GM12878 (cell line): ENCODE data around the gene SPART. TPM values are rescaled to one million over a fixed set of nuclear protein-coding genes. Genes with fewer than 3 reads are reported as not detected.

ENCODE experiments used
- ATAC-seq: fragments of 200-7000 bp; cut with Tn5 transposase; 3 replicates; pipeline ENCODE4 v1.9.1; 2020; ENCODE audit warnings: mild to moderate bottlenecking, moderate library complexity
- BruUV-seq: library from RNA; stranded (reverse); fragments of 400-500 nt; replicated peaks from 2 replicates; lab custom pipeline; 2021; lab: Mats Ljungman, UMichigan
- CTCF ChIA-PET: fragments of 300-600 bp; sonication (Branson Sonifier 250); formaldehyde crosslinking; extraction: SDS; loops from one replicate; lab custom pipeline; 2021; ENCODE audit warnings: inconsistent platforms; lab: Yijun Ruan, JAX
- POLR2A ChIA-PET: fragments of 350-600 bp; formaldehyde crosslinking; extraction: SDS; loops from one replicate; lab custom pipeline; 2021; ENCODE audit warnings: inconsistent platforms; lab: Charles Lee
- RAD21 ChIA-PET: fragments of 300-600 bp; sonication (Branson Sonifier 250); formaldehyde crosslinking; loops from one replicate; lab custom pipeline; 2023; ENCODE audit warnings: antibody characterized with exemption; ENCODE audit not compliant: unreplicated experiment; lab: Charles Lee
- SMC1A ChIA-PET: fragments of 300-600 bp; sonication (Branson Sonifier 250); formaldehyde crosslinking; loops from one replicate; lab custom pipeline; 2023; ENCODE audit not compliant: unreplicated experiment, uncharacterized antibody; lab: Charles Lee
- DNase-seq: peaks from one replicate; pipeline ENCODE4 v3.0.0-alpha.2; 2011; ENCODE audit warnings: low read depth, low spot score
- FAIRE-seq: peaks from 3 replicates; lab custom pipeline; 2011; peaks lifted over from hg19 to GRCh38; lab: Jason Lieb, UNC
- H2AFZ ChIP-seq: 2 replicates; pipeline ENCODE4 v1.6.0; 2011; ENCODE audit warnings: low read depth, low read length, control low read depth; ENCODE audit not compliant: control insufficient read depth
- H3K27ac ChIP-seq: 2 replicates; pipeline ENCODE4 v1.5.1; 2011; ENCODE audit warnings: control low read depth; ENCODE audit not compliant: control insufficient read depth, insufficient read depth
- H3K27me3 ChIP-seq, 2 experiments: replicated peaks in 1 of 2; 2 replicates each; pipeline versions ENCODE4 v1.6.0 to v1.6.1; 2011; ENCODE audit warnings: low read length in 1 of 2; ENCODE audit not compliant: control insufficient read depth in 2 of 2, insufficient read depth in 2 of 2
- H3K36me3 ChIP-seq, 2 experiments: 2 replicates each; pipeline ENCODE4 v1.5.1; 2011; ENCODE audit warnings: low read length in 1 of 2; ENCODE audit not compliant: control insufficient read depth in 2 of 2, insufficient read depth in 2 of 2
- H3K4me1 ChIP-seq: 2 replicates; pipeline ENCODE4 v1.6.1; 2011; ENCODE audit warnings: mild to moderate bottlenecking, low read length, moderate library complexity, mixed read lengths; ENCODE audit not compliant: control insufficient read depth, insufficient read depth
- H3K4me2 ChIP-seq: 2 replicates; pipeline ENCODE4 v1.6.0; 2011; ENCODE audit warnings: control low read depth; ENCODE audit not compliant: control insufficient read depth, insufficient read depth
- H3K4me3 ChIP-seq: fragments of 200-600 bp; sonication (generic); 2 replicates; pipeline ENCODE4 v1.5.1; 2016
- H3K79me2 ChIP-seq: 2 replicates; pipeline ENCODE4 v1.6.0; 2011; ENCODE audit warnings: low read length; ENCODE audit not compliant: control insufficient read depth, insufficient read depth
- H3K9ac ChIP-seq: 2 replicates; pipeline ENCODE4 v1.8.0; 2011; ENCODE audit warnings: low read length, control low read depth, mixed read lengths; ENCODE audit not compliant: control insufficient read depth, insufficient read depth
- H3K9me3 ChIP-seq: replicated peaks from 3 replicates; pipeline ENCODE4 v1.5.1; 2011; ENCODE audit warnings: mild to moderate bottlenecking, low read length; ENCODE audit not compliant: control insufficient read depth, insufficient read depth
- H4K20me1 ChIP-seq: 2 replicates; pipeline ENCODE4 v1.6.0; 2011; ENCODE audit not compliant: control insufficient read depth, insufficient read depth
- BACH1 ChIP-seq: fragments of 450-650 bp; IDR thresholded peaks from 2 replicates; pipeline ENCODE4 v1.6.1; 2017; ENCODE audit warnings: mild to moderate bottlenecking, borderline replicate concordance
- CBX3 ChIP-seq: fragments of 200-600 bp; sonication (generic); IDR thresholded peaks from 2 replicates; pipeline ENCODE4 v1.6.1; 2016; ENCODE audit warnings: low read depth, borderline replicate concordance
- CHD2 ChIP-seq: IDR thresholded peaks from 2 replicates; pipeline ENCODE4 v1.6.1; 2011; ENCODE audit warnings: low read depth, low read length, improper control_type of control experiment, borderline replicate concordance
- CREM ChIP-seq: IDR thresholded peaks from 2 replicates; pipeline ENCODE4 v1.6.1; 2014; ENCODE audit warnings: antibody characterized with exemption, low read depth
- EP300 ChIP-seq, 2 experiments: fragments of 150-350 bp in 1 of 2; IDR thresholded peaks; 2 replicates each; pipeline ENCODE4 v1.6.1; 2011 to 2012; ENCODE audit warnings: low read depth in 2 of 2, low read length in 2 of 2, borderline replicate concordance in 1 of 2, improper control_type of control experiment in 1 of 2, inconsistent platforms in 1 of 2; ENCODE audit not compliant: control insufficient read depth in 1 of 2
- FOS ChIP-seq: IDR thresholded peaks from 3 replicates; pipeline ENCODE4 v1.6.1; 2011; ENCODE audit warnings: borderline replicate concordance; ENCODE audit not compliant: insufficient read length; ENCODE audit errors: extremely low read depth
- FOXM1 ChIP-seq: IDR thresholded peaks from 2 replicates; pipeline ENCODE4 v1.6.1; 2012; ENCODE audit warnings: low read depth, mild to moderate bottlenecking, inconsistent platforms, low read length, moderate library complexity
- HDAC6 ChIP-seq: fragments of 200-600 bp; sonication (generic); IDR thresholded peaks from one replicate; pipeline ENCODE4 v1.8.0; 2017; ENCODE audit warnings: antibody characterized with exemption; ENCODE audit not compliant: unreplicated experiment
- JUNB ChIP-seq: IDR thresholded peaks from 2 replicates; pipeline ENCODE4 v1.6.1; 2016; ENCODE audit warnings: antibody characterized with exemption, mild to moderate bottlenecking
- MTA2 ChIP-seq: fragments of 450-650 bp; IDR thresholded peaks from 2 replicates; pipeline ENCODE4 v1.6.1; 2016; ENCODE audit warnings: low read depth, mild to moderate bottlenecking, moderate library complexity
- MYB ChIP-seq: fragments of 150-350 bp; IDR thresholded peaks from 2 replicates; pipeline ENCODE4 v1.6.1; 2014; ENCODE audit warnings: mild to moderate bottlenecking, low read depth, low read length, borderline replicate concordance
- RBBP5 ChIP-seq: fragments of 200-600 bp; sonication (generic); conservative IDR thresholded peaks from 2 replicates; pipeline ENCODE4 v1.6.1; 2016
- RFX5 ChIP-seq: IDR thresholded peaks from 2 replicates; pipeline ENCODE4 v1.6.1; 2011; ENCODE audit warnings: low read depth, low read length, improper control_type of control experiment
- RUNX3 ChIP-seq: IDR thresholded peaks from 2 replicates; pipeline ENCODE4 v1.6.1; 2012; ENCODE audit warnings: low read length, inconsistent platforms
- SMAD5 ChIP-seq: IDR thresholded peaks from 2 replicates; pipeline ENCODE4 v1.6.1; 2016; ENCODE audit warnings: antibody characterized with exemption, low read depth
- STAT3 ChIP-seq: IDR thresholded peaks from 2 replicates; pipeline ENCODE4 v1.6.1; 2011; ENCODE audit warnings: low read depth, low read length, improper control_type of control experiment
- ZBTB33 ChIP-seq: fragments of 450-650 bp; IDR thresholded peaks from 2 replicates; pipeline ENCODE4 v1.6.1; 2017; ENCODE audit warnings: mild to moderate bottlenecking
- WGBS: methylation state at CpG from one replicate; pipeline ENCODE4 v1.1.6; 2016; ENCODE audit warnings: low lambda C conversion rate; ENCODE audit not compliant: insufficient replicate concordance, insufficient coverage; ENCODE audit errors: missing lambda C conversion rate; 5-methylcytosine and 5-hydroxymethylcytosine counted together
- in situ Hi-C: fragments of 300-500 bp; cut with MboI; formaldehyde crosslinking; loops from 9 replicates; pipeline ENCODE4 v1.14.3; 2018; ENCODE audit warnings: mixed read lengths
- intact Hi-C: fragments of 100-400 bp; cut with micrococcal nuclease; formaldehyde crosslinking; loops from one replicate; pipeline ENCODE4 v1.14.2; 2022; ENCODE audit not compliant: unreplicated experiment
- polyA plus RNA-seq, 11 experiments: library from polyadenylated mRNA; depleted of rRNA in 4 of 11; unstranded in 6 of 11; stranded (reverse) in 5 of 11; fragments of >200 nt; fragmentation: Nextera tagmentation in 4 of 11; fragmentation: Illumina TruSeq in 1 of 11; extraction: Ambion mirVana in 4 of 11; extraction: Trizol in 1 of 11; gene quantifications; 1 replicate in 1 of 11; 2 replicates in 10 of 11; pipeline versions ENCODE4 v1.2.1 to v1.2.3, GENCODE V29; 2011 to 2016; ENCODE audit warnings: inconsistent platforms in 2 of 11, missing spikeins in 2 of 11, low read depth in 1 of 11
- total RNA-seq, 4 experiments: library from RNA; depleted of rRNA in 3 of 4; stranded (reverse); fragments of >200 nt in 3 of 4; fragmentation: Illumina TruSeq in 1 of 4; extraction: Trizol in 1 of 4; gene quantifications; 2 replicates each; pipeline versions ENCODE4 v1.2.1 to v1.2.3, GENCODE V29; 2013 to 2021
- TF ChIP-seq, protein P1 (sequence below): IDR thresholded peaks from 2 replicates; pipeline ENCODE4 v1.6.1; 2011; ENCODE audit warnings: mild to moderate bottlenecking, low read depth, low read length, moderate library complexity; ENCODE audit not compliant: insufficient replicate concordance
- TF ChIP-seq, protein P2 (sequence below): fragments of 450-650 bp; IDR thresholded peaks from 2 replicates; pipeline ENCODE4 v1.6.1; 2018; ENCODE audit warnings: borderline replicate concordance, mild to moderate bottlenecking; ENCODE audit not compliant: partially characterized antibody

The SPART gene
- total and polyA plus RNA-seq, 10 of the 15 experiments (the other 5 are each of a cell fraction or from before 2014, with no cell fraction given), result 17.6 to 74.6 (median 42.1) TPM

GRCh38 chr13:36323951-36324566 is 22.1 kb downstream of the SPART start (continued):
- TF ChIP-seq BACH1 (no peak), CHD2 (no peak)
- TF ChIP-seq, protein P1, sequence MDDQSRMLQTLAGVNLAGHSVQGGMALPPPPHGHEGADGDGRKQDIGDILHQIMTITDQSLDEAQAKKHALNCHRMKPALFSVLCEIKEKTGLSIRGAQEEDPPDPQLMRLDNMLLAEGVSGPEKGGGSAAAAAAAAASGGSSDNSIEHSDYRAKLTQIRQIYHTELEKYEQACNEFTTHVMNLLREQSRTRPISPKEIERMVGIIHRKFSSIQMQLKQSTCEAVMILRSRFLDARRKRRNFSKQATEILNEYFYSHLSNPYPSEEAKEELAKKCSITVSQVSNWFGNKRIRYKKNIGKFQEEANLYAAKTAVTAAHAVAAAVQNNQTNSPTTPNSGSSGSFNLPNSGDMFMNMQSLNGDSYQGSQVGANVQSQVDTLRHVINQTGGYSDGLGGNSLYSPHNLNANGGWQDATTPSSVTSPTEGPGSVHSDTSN, result no peak
- TF ChIP-seq, all 136 proteins: peak for 0

- no peaks in the 10 kb centered on the region for H3K79me2 ChIP-seq
- H3K27me3 ChIP-seq, result no peaks in the 10 kb centered on the region
- no peak overlapping the region for H3K27ac ChIP-seq
- no peaks in the 10 kb centered on the region for H3K4me1 ChIP-seq
- H3K4me3 ChIP-seq, result no peak overlapping the region
- BruUV-seq, result no TSS peak
- H3K36me3 ChIP-seq, result no peaks in the 10 kb centered on the region
- DNase-seq (no peak), FAIRE-seq (no peak), ATAC-seq (no peak)
- ChIA-PET SMC1A (interaction anchor here (1.1 kb wide), 1 partner anchor 16 kb away, joined by 4 read pairs; no protein-coding TSS in a partner anchor), RAD21 (no interaction called here), POLR2A (no interaction called here), CTCF (interaction anchor here (0.9 kb wide), 2 partner anchors 17 to 24 kb away, joined by 4 to 5 read pairs; no protein-coding TSS in a partner anchor)
- in situ Hi-C loops, result no loop called here
- intact Hi-C loops, result no loop called here
- no peaks in the 10 kb centered on the region for H3K9me3 ChIP-seq
- no peak overlapping the region for H3K4me2 ChIP-seq
- H2AFZ ChIP-seq, result no peak overlapping the region
- H4K20me1 ChIP-seq, result no peaks in the 10 kb centered on the region
- WGBS, result 39% methylated on average over 3 of the region's 3 CpGs
- H3K9ac ChIP-seq, result no peak overlapping the region
- no peak for TF ChIP-seq FOXM1
- TF ChIP-seq CBX3, result no peak
- no peak for TF ChIP-seq MTA2
- TF ChIP-seq RBBP5, result no peak
- no peak for TF ChIP-seq HDAC6
- TF ChIP-seq RFX5, result no peak
- TF ChIP-seq ZBTB33, result no peak
- no peak for TF ChIP-seq EP300 (IDR thresholded peaks at IDR 0.05; ENCODE audit: borderline replicate concordance in 1 of 2, control insufficient read depth in 1 of 2, low read depth in 2 of 2, low read length in 2 of 2)
- no peak for TF ChIP-seq RUNX3
- no peak for TF ChIP-seq JUNB
- TF ChIP-seq, protein P2, sequence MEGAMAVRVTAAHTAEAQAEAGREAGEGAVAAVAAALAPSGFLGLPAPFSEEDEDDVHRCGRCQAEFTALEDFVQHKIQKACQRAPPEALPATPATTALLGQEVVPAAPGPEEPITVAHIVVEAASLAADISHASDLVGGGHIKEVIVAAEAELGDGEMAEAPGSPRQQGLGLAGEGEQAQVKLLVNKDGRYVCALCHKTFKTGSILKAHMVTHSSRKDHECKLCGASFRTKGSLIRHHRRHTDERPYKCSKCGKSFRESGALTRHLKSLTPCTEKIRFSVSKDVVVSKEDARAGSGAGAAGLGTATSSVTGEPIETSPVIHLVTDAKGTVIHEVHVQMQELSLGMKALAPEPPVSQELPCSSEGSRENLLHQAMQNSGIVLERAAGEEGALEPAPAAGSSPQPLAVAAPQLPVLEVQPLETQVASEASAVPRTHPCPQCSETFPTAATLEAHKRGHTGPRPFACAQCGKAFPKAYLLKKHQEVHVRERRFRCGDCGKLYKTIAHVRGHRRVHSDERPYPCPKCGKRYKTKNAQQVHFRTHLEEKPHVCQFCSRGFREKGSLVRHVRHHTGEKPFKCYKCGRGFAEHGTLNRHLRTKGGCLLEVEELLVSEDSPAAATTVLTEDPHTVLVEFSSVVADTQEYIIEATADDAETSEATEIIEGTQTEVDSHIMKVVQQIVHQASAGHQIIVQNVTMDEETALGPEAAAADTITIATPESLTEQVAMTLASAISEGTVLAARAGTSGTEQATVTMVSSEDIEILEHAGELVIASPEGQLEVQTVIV, result no peak
- no peak for TF ChIP-seq SMAD5
- no peak for TF ChIP-seq CREM
- no peak for TF ChIP-seq MYB
- no peak for TF ChIP-seq STAT3
- TF ChIP-seq FOS, result no peak
Observed at GRCh38 chr13:36323408-36323807, 22.8 kb downstream of the SPART start.
